ENCODE measurements around the gene THY1.
"Not testable (repeated sequence)": the region's sequence is repeated elsewhere in the genome, so short reads cannot be mapped to it uniquely, and the experiment has no call there.

The THY1 gene

GRCh38 chr11:119445379-119445778 is 22.4 kb upstream of the THY1 start:
- no peak for DNase-seq

GRCh38 chr11:119441898-119442243 is 18.9 kb upstream of the THY1 start:
- no peak for DNase-seq

- no peak for DNase-seq
These were observed 15.6 kb upstream of the THY1 start for GRCh38 chr11:119438599-119438998.

DNA sequence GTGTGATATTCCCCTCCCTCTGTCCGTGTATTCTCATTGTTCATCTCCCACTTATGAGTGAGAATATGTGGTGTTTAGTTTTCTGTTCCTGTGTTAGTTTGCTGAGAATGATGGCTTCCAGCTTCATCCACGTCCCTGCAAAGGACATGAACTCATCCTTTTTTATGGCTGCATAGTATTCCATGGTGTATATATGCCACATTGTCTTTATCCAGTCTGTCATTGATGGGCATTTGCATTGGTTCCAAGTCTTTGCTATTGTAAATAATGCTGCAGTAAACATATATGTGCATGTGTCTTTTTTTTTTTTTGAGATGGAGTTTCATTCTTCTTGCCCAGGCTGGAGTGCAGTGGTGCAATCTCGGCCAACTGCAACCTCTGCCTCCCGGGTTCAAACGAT is 14.5 kb upstream of the THY1 start:
- not testable (repeated sequence) for DNase-seq

DNA sequence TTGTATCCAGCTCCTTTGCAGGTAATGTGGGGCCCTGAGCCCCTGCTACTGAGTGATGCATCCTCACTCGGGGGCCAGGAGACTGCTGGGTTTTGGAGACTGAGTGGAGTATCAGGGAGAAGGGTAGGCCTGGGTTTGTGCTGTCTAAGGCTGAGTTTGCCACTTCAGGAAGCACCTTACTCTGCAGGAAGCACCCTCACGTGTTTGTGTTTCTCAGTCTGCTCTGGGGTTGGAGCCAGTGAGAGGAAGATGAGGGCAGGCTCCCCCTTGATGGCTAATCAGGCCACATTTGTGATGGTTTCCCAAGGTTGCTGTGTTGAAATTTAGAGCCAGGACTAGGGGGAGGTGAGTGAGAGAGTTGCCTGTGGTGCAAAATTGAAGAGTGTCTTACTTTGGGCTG is 13.7 kb upstream of the THY1 start:
- peak in 1 of 2 experiments; percentile 30 for DNase-seq

DNA sequence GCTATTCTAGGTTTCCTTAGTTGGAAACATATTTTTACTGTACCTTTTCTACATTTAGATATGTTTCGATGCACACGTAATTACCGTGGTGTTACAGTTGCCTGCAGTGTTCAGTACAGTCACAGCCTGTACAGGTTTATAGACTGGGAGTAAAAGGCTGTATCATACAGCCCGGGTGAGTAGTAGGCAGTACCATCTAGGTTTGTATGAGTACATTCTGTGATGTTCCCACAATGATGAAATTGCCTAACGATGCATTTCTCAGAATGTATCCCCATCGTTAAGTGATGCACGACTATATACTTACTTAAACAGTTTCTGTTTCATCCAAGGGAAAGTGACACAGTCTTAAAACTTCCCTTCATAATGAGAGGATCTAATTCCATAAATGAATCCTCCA is 13.1 kb upstream of the THY1 start:
- no peak for DNase-seq

- no peak for DNase-seq
These were observed 11.8 kb upstream of the THY1 start for GRCh38 chr11:119434591-119435330.

DNA sequence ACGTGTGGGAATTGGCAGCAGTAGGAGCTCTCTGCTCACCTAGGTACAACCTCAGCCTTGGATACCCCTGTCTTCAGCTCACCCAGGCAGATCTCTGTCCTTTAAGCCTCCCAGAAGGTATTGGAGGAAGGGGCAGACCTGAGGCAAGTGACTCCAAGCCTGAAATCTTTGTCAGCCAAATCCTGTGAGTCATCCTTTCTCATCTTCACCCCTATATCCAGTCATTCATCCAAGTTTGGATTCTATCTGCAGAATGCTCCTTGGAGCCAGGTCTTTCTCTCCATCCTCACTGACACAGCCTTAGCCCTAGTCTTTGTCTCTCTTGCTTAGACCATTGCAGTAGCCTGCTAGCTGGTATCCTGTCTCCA is 10.4 kb upstream of the THY1 start:
- no peak for DNase-seq

DNA sequence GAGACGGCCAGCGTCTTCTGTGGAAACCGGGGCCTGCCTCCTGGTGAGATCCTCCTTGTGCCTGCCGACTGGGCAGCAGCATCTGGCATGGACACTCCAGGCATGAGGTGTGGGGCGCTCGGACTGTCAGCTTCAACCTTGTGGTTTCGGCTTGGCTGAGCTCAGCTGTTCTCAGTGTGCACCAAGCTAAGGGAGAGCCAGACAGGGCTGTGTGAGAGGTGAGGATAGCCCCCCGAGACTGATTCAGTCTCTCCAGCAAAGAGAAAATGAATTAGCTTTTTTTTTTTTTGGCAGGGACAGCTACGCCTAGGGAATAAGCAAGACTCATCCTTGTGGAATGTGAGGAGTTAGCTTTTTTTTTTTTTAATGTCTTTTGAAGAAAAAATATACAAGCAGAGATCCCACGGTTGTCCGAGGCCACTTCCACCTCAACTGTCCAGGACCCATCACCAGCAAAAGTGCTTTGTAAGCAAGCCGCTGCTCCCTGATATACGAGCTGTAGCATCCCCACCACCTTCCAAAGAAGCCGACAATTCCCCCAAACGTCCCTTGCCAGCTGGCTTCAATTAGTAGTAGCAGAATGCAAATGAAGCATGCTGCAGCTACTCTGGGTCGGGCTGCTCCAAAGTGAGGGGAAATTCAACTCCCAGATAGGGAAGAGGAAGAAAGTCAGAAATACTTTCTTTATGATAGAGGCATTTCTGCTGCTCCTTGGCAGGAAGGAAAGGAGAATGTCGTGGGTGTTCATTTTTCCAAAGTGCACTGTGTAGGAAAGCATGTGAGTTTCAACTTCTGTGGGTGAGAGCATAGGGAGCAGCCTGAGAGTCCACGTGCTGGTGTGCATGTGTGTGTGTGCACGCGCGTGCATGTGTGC is 9.7 kb upstream of the THY1 start:
- no peak for DNase-seq

GRCh38 chr11:119431523-119431922 is 8.6 kb upstream of the THY1 start:
- no peak for DNase-seq

GRCh38 chr11:119427279-119427678 is 4.3 kb upstream of the THY1 start:
- no peak for DNase-seq

DNA sequence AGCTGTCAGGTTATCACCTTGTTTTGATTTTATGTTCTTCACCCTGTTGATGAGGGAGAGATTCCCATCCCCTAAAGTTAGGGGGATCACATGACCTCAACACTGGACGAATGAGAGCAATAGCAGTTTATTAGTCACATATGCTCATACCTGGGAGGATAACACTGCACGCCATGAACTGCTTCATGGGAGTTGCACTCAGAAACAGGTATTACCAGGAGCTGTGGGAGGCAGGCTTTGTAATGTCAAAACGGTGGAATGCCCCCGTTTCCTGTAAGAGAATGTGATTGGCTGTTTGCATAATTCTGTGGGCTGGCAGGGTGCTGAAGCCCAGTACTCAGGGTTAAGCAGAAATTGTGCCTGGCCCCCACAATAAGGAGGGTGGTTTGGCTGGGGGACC is 3.2 kb upstream of the THY1 start:
- DNase-seq = no peak

GRCh38 chr11:119424775-119425174 is 1.8 kb upstream of the THY1 start:
- no peak for DNase-seq

GRCh38 chr11:119424276-119424675 is 1.3 kb upstream of the THY1 start:
- DNase-seq = no peak

DNA sequence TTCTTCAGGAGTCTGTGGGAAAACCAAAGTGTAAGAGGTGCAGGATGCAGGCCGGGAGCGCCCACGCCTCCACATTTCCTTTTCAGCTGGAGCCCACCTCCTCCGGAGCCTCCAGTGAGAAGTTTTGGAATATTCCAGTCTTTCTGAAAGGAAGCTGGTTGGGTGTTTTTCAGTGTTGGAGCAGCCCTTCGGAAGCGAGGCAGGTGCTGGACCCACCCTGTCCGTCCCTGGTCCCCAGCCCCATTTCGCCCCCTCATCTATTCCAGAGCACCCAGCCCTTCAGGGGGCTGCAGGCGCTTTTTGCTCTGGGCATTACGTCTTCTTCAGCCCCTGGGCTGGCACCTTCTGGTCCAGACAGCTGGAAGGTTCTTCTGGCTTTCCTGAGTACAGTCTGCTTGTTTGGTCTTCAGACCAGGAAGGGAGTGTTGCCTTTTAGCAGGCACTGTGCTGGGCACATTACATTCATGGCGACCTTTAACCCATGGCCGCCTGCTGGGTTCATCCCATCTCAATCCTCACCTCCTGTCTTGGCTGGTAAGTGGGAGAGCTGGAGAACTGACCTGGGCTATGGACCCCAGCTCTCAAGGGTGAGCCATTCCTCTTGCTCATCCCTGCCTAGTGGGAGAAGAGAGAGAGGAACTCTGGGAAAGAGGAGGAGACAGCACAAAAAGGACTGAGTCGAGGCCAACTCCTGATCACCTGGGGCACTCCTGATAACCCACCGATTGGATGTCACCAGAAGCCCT is 710 bp upstream of the THY1 start:
- no peak for DNase-seq

GRCh38 chr11:119421941-119422808 is 797 bp downstream of the THY1 start:
- DNase-seq = peak in 1 of 2 experiments; percentile 7

- DNase-seq = no peak
These were observed 1.6 kb downstream of the THY1 start for GRCh38 chr11:119421351-119421750.

DNA sequence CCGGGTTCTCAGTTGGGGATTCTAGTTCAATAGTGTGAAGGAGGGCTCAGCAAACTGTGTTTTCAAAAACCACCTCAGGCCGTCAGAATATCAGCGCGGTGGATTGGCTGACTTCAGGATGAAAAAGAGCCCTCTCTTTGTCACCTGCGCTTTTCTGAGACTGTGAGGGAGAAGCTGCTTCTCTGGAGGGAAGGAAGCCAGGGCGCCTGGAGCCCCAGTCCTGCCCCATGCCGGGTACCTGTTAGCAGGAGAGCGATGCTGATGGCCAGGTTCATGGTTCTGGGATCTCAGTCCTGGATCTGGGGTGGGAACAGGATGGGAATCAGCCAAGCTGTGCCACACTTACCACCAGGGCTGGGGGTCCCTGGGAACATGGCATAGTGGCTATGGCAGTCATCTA is 2.3 kb downstream of the THY1 start:
- no peak for DNase-seq

GRCh38 chr11:119419834-119420492 is 3.0 kb downstream of the THY1 start:
- DNase-seq = no peak

DNA sequence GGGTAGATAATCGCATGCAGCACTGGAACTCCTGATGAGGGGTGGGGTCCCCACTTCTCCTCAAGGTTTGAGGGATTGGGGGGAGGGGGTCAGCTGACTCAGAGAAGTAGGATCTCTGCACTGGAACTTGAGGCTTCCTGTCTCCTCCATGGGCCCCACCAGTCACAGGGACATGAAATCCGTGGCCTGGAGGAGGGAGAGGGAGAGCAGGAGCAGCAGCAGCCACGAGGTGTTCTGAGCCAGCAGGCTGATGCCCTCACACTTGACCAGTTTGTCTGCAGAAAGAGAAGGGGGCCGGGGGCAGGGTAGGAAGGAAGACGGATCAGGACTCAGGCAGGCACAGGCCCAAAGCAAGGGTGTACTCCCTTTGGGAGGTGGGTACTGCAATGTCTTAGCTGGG is 3.7 kb downstream of the THY1 start:
- DNase-seq = no peak

GRCh38 chr11:119418759-119419158 is 4.2 kb downstream of the THY1 start:
- DNase-seq = no peak
